SK-N-MC (cell line): ENCODE measurements around the gene SV2C.

Source experiments
- EZH2 ChIP-seq: fragments of 200-600 bp; sonication (generic); IDR thresholded peaks from one replicate; pipeline ENCODE4 v1.6.1; 2017; ENCODE audit warnings: antibody characterized with exemption
- POLR2AphosphoS5 ChIP-seq: IDR thresholded peaks from 2 replicates; pipeline ENCODE4 v1.6.1; 2012; ENCODE audit warnings: mild to moderate bottlenecking, low read depth, low read length, borderline replicate concordance

GRCh38 chr5:76166886-76167576, 83.8 kb downstream of the SV2C start:
- TF ChIP-seq POLR2AphosphoS5 (no peak), EZH2 (no peak)
